Measurements from ENCODE around the gene CFB. TPM values are rescaled to one million over a fixed set of nuclear protein-coding genes. Genes with fewer than 3 reads are reported as not detected.

CFB gene
- total and polyA plus RNA-seq, 4 donors: 26.4 to 141 (median 73.6) TPM

- Histone ChIP-seq H3K4me3 (ENCODE audit: low read length in 2 of 2) (no peak overlapping the region), H3K27ac (ENCODE audit: low read depth in 1 of 2, low read length in 2 of 2) (no peak overlapping the region), H3K4me1 (ENCODE audit: control insufficient read depth in 1 of 2, insufficient read depth in 2 of 2, low read length in 2 of 2) (no peaks in the 10 kb centered on the region), H3K9me3 (ENCODE audit: control insufficient read depth, low read length) (no peaks in the 10 kb centered on the region), H3K36me3 (ENCODE audit: control insufficient read depth in 1 of 2, insufficient read depth in 2 of 2, low read length in 1 of 2) (no peaks in the 10 kb centered on the region), H3K27me3 (ENCODE audit: control insufficient read depth in 1 of 2, insufficient read depth in 2 of 2, low read length in 1 of 2) (no peaks in the 10 kb centered on the region)
- intact Hi-C loops (cut with DNase I): no loop called here
- WGBS, 2 donors: 80 to 81% methylated on average over 9 of the region's 9 CpGs
- DNase-seq (peak in 1 of 2 donors; percentile 13), ATAC-seq (ENCODE audit: low FRiP score) (no peak)
These were observed 10.1 kb upstream of the CFB start for GRCh38 chr6:31935823-31936222.

GRCh38 chr6:31940256-31940664 lies 5.6 kb upstream of the CFB start:
- Histone ChIP-seq H3K27ac (ENCODE audit: low read depth in 1 of 2, low read length in 2 of 2) (no peak overlapping the region), H3K4me1 (ENCODE audit: control insufficient read depth in 1 of 2, insufficient read depth in 2 of 2, low read length in 2 of 2) (no peaks in the 10 kb centered on the region), H3K9me3 (ENCODE audit: control insufficient read depth, low read length) (no peaks in the 10 kb centered on the region), H3K27me3 (ENCODE audit: control insufficient read depth in 1 of 2, insufficient read depth in 2 of 2, low read length in 1 of 2) (no peaks in the 10 kb centered on the region), H3K36me3 (ENCODE audit: control insufficient read depth in 1 of 2, insufficient read depth in 2 of 2, low read length in 1 of 2) (no peaks in the 10 kb centered on the region), H3K4me3 (ENCODE audit: low read length in 2 of 2) (no peak overlapping the region)
- DNase-seq: peak in 1 of 2 donors; percentile 2
- intact Hi-C loops (cut with DNase I): no loop called here
- no peak for ATAC-seq (ENCODE audit: low FRiP score)
- 10 to 13% methylated on average over 6 of the region's 6 CpGs for WGBS, 2 donors

GRCh38 chr6:31943742-31944141 lies 2.2 kb upstream of the CFB start:
- no peaks in the 10 kb centered on the region for H3K27me3 ChIP-seq (ENCODE audit: control insufficient read depth in 1 of 2, insufficient read depth in 2 of 2, low read length in 1 of 2)
- ATAC-seq (ENCODE audit: low FRiP score) (no peak), DNase-seq (peak; percentile 32 to 55)
- H3K4me1 ChIP-seq (ENCODE audit: control insufficient read depth in 1 of 2, insufficient read depth in 2 of 2, low read length in 2 of 2): no peaks in the 10 kb centered on the region
- H3K9me3 ChIP-seq (ENCODE audit: control insufficient read depth, low read length): no peaks in the 10 kb centered on the region
- intact Hi-C loops (cut with DNase I): no loop called here
- 87 to 90% methylated on average over 3 of the region's 3 CpGs for WGBS, 2 donors
- H3K27ac ChIP-seq (ENCODE audit: low read depth in 1 of 2, low read length in 2 of 2): no peak overlapping the region
- no peaks in the 10 kb centered on the region for H3K36me3 ChIP-seq (ENCODE audit: control insufficient read depth in 1 of 2, insufficient read depth in 2 of 2, low read length in 1 of 2)
- H3K4me3 ChIP-seq (ENCODE audit: low read length in 2 of 2): no peak overlapping the region

- Histone ChIP-seq H3K27ac (ENCODE audit: low read depth in 1 of 2, low read length in 2 of 2) (peak overlapping the region in 1 of 2 donors; percentile 73), H3K36me3 (ENCODE audit: control insufficient read depth in 1 of 2, insufficient read depth in 2 of 2, low read length in 1 of 2) (no peaks in the 10 kb centered on the region), H3K4me1 (ENCODE audit: control insufficient read depth in 1 of 2, insufficient read depth in 2 of 2, low read length in 2 of 2) (no peaks in the 10 kb centered on the region), H3K27me3 (ENCODE audit: control insufficient read depth in 1 of 2, insufficient read depth in 2 of 2, low read length in 1 of 2) (no peaks in the 10 kb centered on the region), H3K4me3 (ENCODE audit: low read length in 2 of 2) (no peak overlapping the region), H3K9me3 (ENCODE audit: control insufficient read depth, low read length) (no peaks in the 10 kb centered on the region)
- intact Hi-C loops (cut with DNase I): loop anchor here in 1 of 2 donors (5.0 kb wide), 1 partner anchor 43 kb away; the partner anchor contains the start of gene ZBTB12
- ATAC-seq (ENCODE audit: low FRiP score) (no peak), DNase-seq (no peak)
- WGBS, 2 donors: 47 to 55% methylated on average over 9 of the region's 9 CpGs
These were observed 765 bp upstream of the CFB start for GRCh38 chr6:31945154-31945506.

GRCh38 chr6:31946370-31946885 lies 533 bp downstream of the CFB start:
- Histone ChIP-seq H3K4me1 (ENCODE audit: control insufficient read depth in 1 of 2, insufficient read depth in 2 of 2, low read length in 2 of 2) (no peaks in the 10 kb centered on the region), H3K9me3 (ENCODE audit: control insufficient read depth, low read length) (no peaks in the 10 kb centered on the region), H3K27me3 (ENCODE audit: control insufficient read depth in 1 of 2, insufficient read depth in 2 of 2, low read length in 1 of 2) (no peaks in the 10 kb centered on the region), H3K27ac (ENCODE audit: low read depth in 1 of 2, low read length in 2 of 2) (peak overlapping the region; percentile 36 to 85), H3K36me3 (ENCODE audit: control insufficient read depth in 1 of 2, insufficient read depth in 2 of 2, low read length in 1 of 2) (no peaks in the 10 kb centered on the region), H3K4me3 (ENCODE audit: low read length in 2 of 2) (no peak overlapping the region)
- DNase-seq (peak in 1 of 2 donors; percentile 48), ATAC-seq (ENCODE audit: low FRiP score) (no peak)
- 80 to 81% methylated on average over 11 of the region's 11 CpGs for WGBS, 2 donors
- intact Hi-C loops (cut with DNase I): loop anchor here in 1 of 2 donors (5.0 kb wide), 1 partner anchor 44 kb away; the partner anchor contains the start of gene ZBTB12

GRCh38 chr6:31947070-31947675 lies 1.3 kb downstream of the CFB start:
- no peaks in the 10 kb centered on the region for H3K9me3 ChIP-seq (ENCODE audit: control insufficient read depth, low read length)
- peak; percentile 40 to 74 for DNase-seq
- H3K4me1 ChIP-seq (ENCODE audit: control insufficient read depth in 1 of 2, insufficient read depth in 2 of 2, low read length in 2 of 2): no peaks in the 10 kb centered on the region
- no peak for ATAC-seq (ENCODE audit: low FRiP score)
- H3K4me3 ChIP-seq (ENCODE audit: low read length in 2 of 2): no peak overlapping the region
- 85 to 86% methylated on average over 24 of the region's 24 CpGs for WGBS, 2 donors
- H3K27ac ChIP-seq (ENCODE audit: low read depth in 1 of 2, low read length in 2 of 2): no peak overlapping the region
- intact Hi-C loops (cut with DNase I): loop anchor here in 1 of 2 donors (5.0 kb wide), 1 partner anchor 45 kb away; the partner anchor contains the start of gene ZBTB12
- peaks cover 0 to 2% of the 10 kb centered on the region in 2 donors for H3K36me3 ChIP-seq (ENCODE audit: control insufficient read depth in 1 of 2, insufficient read depth in 2 of 2, low read length in 1 of 2)
- no peaks in the 10 kb centered on the region for H3K27me3 ChIP-seq (ENCODE audit: control insufficient read depth in 1 of 2, insufficient read depth in 2 of 2, low read length in 1 of 2)

GRCh38 chr6:31947864-31948263 lies 2.0 kb downstream of the CFB start:
- no peak overlapping the region for H3K4me3 ChIP-seq (ENCODE audit: low read length in 2 of 2)
- WGBS, 2 donors: 78 to 84% methylated on average over 4 of the region's 4 CpGs
- H3K27ac ChIP-seq (ENCODE audit: low read depth in 1 of 2, low read length in 2 of 2): no peak overlapping the region

GRCh38 chr6:31948306-31948705 lies 2.4 kb downstream of the CFB start:
- 76 to 78% methylated on average over 5 of the region's 5 CpGs for WGBS, 2 donors
- no peak overlapping the region for H3K27ac ChIP-seq (ENCODE audit: low read depth in 1 of 2, low read length in 2 of 2)
- peaks cover 0 to 4% of the 10 kb centered on the region in 2 donors for H3K36me3 ChIP-seq (ENCODE audit: control insufficient read depth in 1 of 2, insufficient read depth in 2 of 2, low read length in 1 of 2)
- intact Hi-C loops (cut with DNase I): loop anchor here in 1 of 2 donors (5.0 kb wide), 1 partner anchor 46 kb away; the partner anchor contains the start of gene ZBTB12
- no peaks in the 10 kb centered on the region for H3K27me3 ChIP-seq (ENCODE audit: control insufficient read depth in 1 of 2, insufficient read depth in 2 of 2, low read length in 1 of 2)
- ATAC-seq (ENCODE audit: low FRiP score) (no peak), DNase-seq (peak; percentile 14 to 20)
- H3K4me3 ChIP-seq (ENCODE audit: low read length in 2 of 2): no peak overlapping the region
- H3K9me3 ChIP-seq (ENCODE audit: control insufficient read depth, low read length): no peaks in the 10 kb centered on the region
- H3K4me1 ChIP-seq (ENCODE audit: control insufficient read depth in 1 of 2, insufficient read depth in 2 of 2, low read length in 2 of 2): no peaks in the 10 kb centered on the region

More at GRCh38 chr6:31947864-31948263, 2.0 kb downstream of the CFB start:
- ATAC-seq (ENCODE audit: low FRiP score) (no peak), DNase-seq (peak; percentile 3 to 48)
- Histone ChIP-seq H3K4me1 (ENCODE audit: control insufficient read depth in 1 of 2, insufficient read depth in 2 of 2, low read length in 2 of 2) (no peaks in the 10 kb centered on the region), H3K27me3 (ENCODE audit: control insufficient read depth in 1 of 2, insufficient read depth in 2 of 2, low read length in 1 of 2) (no peaks in the 10 kb centered on the region), H3K9me3 (ENCODE audit: control insufficient read depth, low read length) (no peaks in the 10 kb centered on the region), H3K36me3 (ENCODE audit: control insufficient read depth in 1 of 2, insufficient read depth in 2 of 2, low read length in 1 of 2) (peaks cover 0 to 2% of the 10 kb centered on the region in 2 donors)
- intact Hi-C loops (cut with DNase I): loop anchor here in 1 of 2 donors (5.0 kb wide), 1 partner anchor 46 kb away; the partner anchor contains the start of gene ZBTB12

Data from aorta (tissue), 5 donors.